Right lobe of liver (tissue), 6 donors: Measurements from ENCODE around the gene LYSMD1. TPM values are rescaled to one million over a fixed set of nuclear protein-coding genes. Genes with fewer than 3 reads are reported as not detected.
A peak's percentile ranks its signal among the peaks of the same experiment; 100 is the strongest.
"Not testable (repeated sequence)": the region's sequence is repeated elsewhere in the genome, so short reads cannot be mapped to it uniquely, and the experiment has no call there.

Experiments used
- ATAC-seq, 4 donors: fragments of 200-7000 bp; cut with Tn5 transposase; one replicate each; pipeline ENCODE4 v1.9.1; 2020; ENCODE audit warnings: mild to moderate bottlenecking in 4 of 4, moderate library complexity in 4 of 4
- DNase-seq, 3 donors: peaks; one replicate each; pipeline ENCODE4 v3.0.0-alpha.2; 2020
- H3K27ac ChIP-seq, 3 donors: fragments of 200-600 bp; one replicate each; pipeline ENCODE4 v1.8.0; 2022
- H3K27me3 ChIP-seq, 2 donors: fragments of 200-600 bp; one replicate each; pipeline ENCODE4 v1.8.0; 2022
- H3K36me3 ChIP-seq, 4 donors: fragments of 200-600 bp; sonication (generic) in 1 of 4; one replicate each; pipeline versions ENCODE4 v1.5.1 to v1.8.0; 2017 to 2022; ENCODE audit warnings: control low read depth in 1 of 4
- H3K4me1 ChIP-seq, 4 donors: fragments of 200-600 bp; sonication (generic) in 1 of 4; one replicate each; pipeline versions ENCODE4 v1.5.1 to v1.8.0; 2017 to 2022; ENCODE audit warnings: control low read depth in 1 of 4
- H3K4me3 ChIP-seq, 3 donors: fragments of 200-600 bp; one replicate each; pipeline ENCODE4 v1.8.0; 2022
- H3K9me3 ChIP-seq, 4 donors: fragments of 200-600 bp; sonication (generic) in 1 of 4; one replicate each; pipeline versions ENCODE4 v1.5.1 to v1.8.0; 2017 to 2022; ENCODE audit warnings: control low read depth in 1 of 4
- POLR2A ChIP-seq: fragments of 450-650 bp; IDR thresholded peaks from one replicate; pipeline ENCODE4 v1.6.1; 2017; ENCODE audit warnings: antibody characterized with exemption, mild to moderate bottlenecking
- WGBS: methylation state at CpG from one replicate; pipeline ENCODE4 v1.1.6; 2018; ENCODE audit warnings: low coverage, low lambda C conversion rate; ENCODE audit not compliant: insufficient coverage; ENCODE audit errors: missing lambda C conversion rate; 5-methylcytosine and 5-hydroxymethylcytosine counted together
- intact Hi-C, 2 donors: fragments of 100-400 bp; cut with DNase I; formaldehyde crosslinking; loops; one replicate each; pipeline versions ENCODE4 v1.11.2 to v1.14.1; 2022
- long read RNA-seq: library from polyadenylated mRNA; unstranded; transcript quantifications from one replicate; pipeline ENCODE4 v2.0.0, GENCODE V29; 2019
- total RNA-seq, 6 experiments: library from RNA; depleted of rRNA in 2 of 6; stranded (reverse); fragments of >200 nt in 2 of 6; fragmentation: NEBNext Ultra II Directional in 3 of 6; extraction: Animal tissue kit (Norgen Biotek cat#: 25700) in 3 of 6; gene quantifications; one replicate each; pipeline versions ENCODE4 v1.1.0 to v1.2.4, GENCODE V29; 2016 to 2023
- TF ChIP-seq, protein P1 (sequence below), 4 donors: fragments of 200-600 bp in 3 of 4; fragments of 450-650 bp in 1 of 4; IDR thresholded peaks; one replicate each; pipeline versions ENCODE4 v1.5.1 to v1.8.0; 2016 to 2022; ENCODE audit warnings: antibody characterized with exemption in 4 of 4, mild to moderate bottlenecking in 2 of 4
- donor health status: DM: no; HTN: yes; CAD: no.
- donor health status: DM: no; HTN: no; CAD: no.
- donor health status: DM: no; HTN: no; CAD: no.
- donor health status: DM: no; HTN: yes; CAD: no.
- donor health status: DM: no; HTN: yes; CAD: no.

Gene LYSMD1
- total RNA-seq: 1 to 10 TPM; 2.7 to 6.4 (median 4.5) TPM
- long read RNA-seq, partial matches to known transcripts: 0 of 1 reads
- long read RNA-seq, other reads (novel, unspliced or antisense): 1 of 1 reads

- Histone ChIP-seq H3K27me3 (no peaks in the 10 kb centered on the region), H3K4me3 (peak within 1 kb of the TSS; percentile 51 to 72 (median 70)), H3K36me3 (peaks cover 0 to 26% (median 7%) of the 10 kb centered on the region in 4 donors), H3K4me1 (peaks cover 0 to 15% (median 7%) of the 10 kb centered on the region in 4 donors), H3K27ac (peak within 1 kb of the TSS; percentile 35 to 76 (median 63)), H3K9me3 (no peaks in the 10 kb centered on the region)
- ATAC-seq (peak; percentile 93 to 94 (median 94)), DNase-seq (peak; percentile 94 to 98 (median 98))
- WGBS: under 1% methylated on average over 35 of the region's 38 CpGs
- intact Hi-C loops: no loop called here
- TF ChIP-seq, protein P1, sequence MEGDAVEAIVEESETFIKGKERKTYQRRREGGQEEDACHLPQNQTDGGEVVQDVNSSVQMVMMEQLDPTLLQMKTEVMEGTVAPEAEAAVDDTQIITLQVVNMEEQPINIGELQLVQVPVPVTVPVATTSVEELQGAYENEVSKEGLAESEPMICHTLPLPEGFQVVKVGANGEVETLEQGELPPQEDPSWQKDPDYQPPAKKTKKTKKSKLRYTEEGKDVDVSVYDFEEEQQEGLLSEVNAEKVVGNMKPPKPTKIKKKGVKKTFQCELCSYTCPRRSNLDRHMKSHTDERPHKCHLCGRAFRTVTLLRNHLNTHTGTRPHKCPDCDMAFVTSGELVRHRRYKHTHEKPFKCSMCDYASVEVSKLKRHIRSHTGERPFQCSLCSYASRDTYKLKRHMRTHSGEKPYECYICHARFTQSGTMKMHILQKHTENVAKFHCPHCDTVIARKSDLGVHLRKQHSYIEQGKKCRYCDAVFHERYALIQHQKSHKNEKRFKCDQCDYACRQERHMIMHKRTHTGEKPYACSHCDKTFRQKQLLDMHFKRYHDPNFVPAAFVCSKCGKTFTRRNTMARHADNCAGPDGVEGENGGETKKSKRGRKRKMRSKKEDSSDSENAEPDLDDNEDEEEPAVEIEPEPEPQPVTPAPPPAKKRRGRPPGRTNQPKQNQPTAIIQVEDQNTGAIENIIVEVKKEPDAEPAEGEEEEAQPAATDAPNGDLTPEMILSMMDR (IDR thresholded peaks at IDR 0.05): peak in 1 of 4 donors; percentile 28
- peak; percentile 20 for TF ChIP-seq POLR2A
Measured at GRCh38 chr1:151165738-151166504, at the start of gene LYSMD1, which contains the start of gene SCNM1. TSS of gene LYSMD1 (minus strand) at chr1:151165902. CDS start at chr1:151165258, 644 bp downstream. TSS of gene SCNM1 (plus strand) at chr1:151166144. CDS start at chr1:151166153, 9 bp downstream.

GRCh38 chr1:151213560-151213959 is 47.9 kb upstream of the LYSMD1 start:
- no peak overlapping the region for H3K27ac ChIP-seq
- no peak for TF ChIP-seq POLR2A
- TF ChIP-seq, protein P1 (IDR thresholded peaks at IDR 0.05): no peak
- no peaks in the 10 kb centered on the region for H3K9me3 ChIP-seq
- intact Hi-C loops: no loop called here
- WGBS: 41% methylated on average over 2 of the region's 2 CpGs
- ATAC-seq (no peak), DNase-seq (no peak)
- H3K4me1 ChIP-seq: peaks cover 0 to 2% (median 0%) of the 10 kb centered on the region in 4 donors
- no peak overlapping the region for H3K4me3 ChIP-seq
- H3K36me3 ChIP-seq: peaks cover 0 to 13% (median 0%) of the 10 kb centered on the region in 4 donors
- H3K27me3 ChIP-seq: no peaks in the 10 kb centered on the region

DNA sequence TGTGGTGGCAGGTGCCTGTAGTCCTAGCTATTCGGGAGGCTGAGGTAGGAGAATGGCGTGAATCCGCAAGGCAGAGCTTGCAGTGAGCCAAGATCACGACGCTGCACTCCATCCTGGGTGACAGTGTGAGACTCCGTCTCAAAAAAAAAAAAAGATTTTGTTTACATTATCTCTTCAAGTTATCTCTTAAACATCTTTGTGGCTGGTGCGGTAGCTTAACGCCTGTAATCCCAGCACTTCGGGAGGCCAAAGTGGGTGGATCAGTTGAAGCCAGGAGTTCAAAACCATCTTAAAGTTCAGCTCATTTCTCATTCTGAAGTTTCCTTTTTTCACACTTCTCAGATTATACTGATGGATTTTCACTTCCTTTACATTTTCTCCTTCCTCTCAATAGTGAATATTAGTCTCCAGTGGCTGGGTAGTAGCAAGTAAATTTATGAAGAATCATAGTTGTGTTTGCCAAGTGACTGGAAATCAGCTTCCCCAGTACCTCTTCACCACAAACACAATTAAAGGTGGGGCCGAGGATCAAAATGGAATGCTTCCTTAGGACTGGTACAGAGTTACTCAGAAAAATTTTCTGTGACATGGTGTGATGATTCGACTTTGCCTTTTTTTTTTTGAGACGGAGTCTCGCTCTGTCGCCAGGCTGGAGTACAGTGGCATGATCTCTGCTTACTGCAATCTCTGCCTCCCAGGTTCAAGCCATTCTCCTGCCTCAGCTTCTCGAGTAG is 46.4 kb upstream of the LYSMD1 start:
- DNase-seq (no peak), ATAC-seq (no peak)
- Histone ChIP-seq H3K27ac (no peak overlapping the region), H3K27me3 (no peaks in the 10 kb centered on the region), H3K36me3 (peaks cover 0 to 23% (median 4%) of the 10 kb centered on the region in 4 donors), H3K4me3 (no peak overlapping the region), H3K4me1 (peaks cover 0 to 2% (median 0%) of the 10 kb centered on the region in 4 donors), H3K9me3 (no peaks in the 10 kb centered on the region)
- intact Hi-C loops: no loop called here
- no peak for TF ChIP-seq POLR2A
- TF ChIP-seq, protein P1 (IDR thresholded peaks at IDR 0.05): no peak
- WGBS: 84% methylated on average over 14 of the region's 15 CpGs

DNA sequence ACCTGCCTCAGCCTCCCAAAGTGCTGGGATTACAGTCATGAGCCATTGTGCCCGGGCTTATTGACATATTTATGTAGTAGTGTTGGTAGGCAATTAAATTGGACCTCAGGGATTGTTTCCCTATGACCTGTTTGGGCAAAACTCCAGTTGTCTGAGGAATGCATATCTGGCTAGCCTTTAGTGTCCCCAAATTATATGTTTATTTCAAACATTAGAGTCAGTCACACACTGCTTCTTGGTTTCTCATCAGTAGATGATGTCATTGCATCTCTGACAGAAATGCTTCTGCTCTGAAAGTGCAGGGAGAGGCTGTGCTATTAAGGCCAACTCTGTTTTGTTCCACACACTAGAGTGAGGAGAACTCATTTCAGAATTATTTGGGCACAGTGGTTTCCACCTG is 45.1 kb upstream of the LYSMD1 start:
- intact Hi-C loops: no loop called here
- Histone ChIP-seq H3K36me3 (peaks cover 0 to 26% (median 10%) of the 10 kb centered on the region in 4 donors), H3K4me1 (peaks cover 0 to 2% (median 0%) of the 10 kb centered on the region in 4 donors)

GRCh38 chr1:151205381-151205965 is 39.8 kb upstream of the LYSMD1 start:
- H3K9me3 ChIP-seq, H3K4me3 ChIP-seq, H3K27ac ChIP-seq, DNase-seq, ATAC-seq, H3K4me1 ChIP-seq, intact Hi-C loops, H3K27me3 ChIP-seq: not testable (repeated sequence)
- WGBS: 89% methylated on average over 12 of the region's 12 CpGs
- H3K36me3 ChIP-seq: peaks cover 0 to 30% (median 10%) of the 10 kb centered on the region in 4 donors

More for the DNA sequence above, 45.1 kb upstream of the LYSMD1 start:
- no peak overlapping the region for H3K27ac ChIP-seq
- no peaks in the 10 kb centered on the region for H3K9me3 ChIP-seq
- TF ChIP-seq, protein P1 (IDR thresholded peaks at IDR 0.05): no peak
- TF ChIP-seq POLR2A: no peak
- WGBS: 67% methylated on average over 1 of the region's 1 CpG
- ATAC-seq (no peak), DNase-seq (no peak)
- H3K27me3 ChIP-seq: no peaks in the 10 kb centered on the region
- no peak overlapping the region for H3K4me3 ChIP-seq
